KMS-11 (cell line): ENCODE measurements around the gene NISCH.

Source experiments
- H2AFZ ChIP-seq: fragments of 200-600 bp; sonication (generic); 2 replicates; pipeline ENCODE4 v1.6.1; 2016; ENCODE audit warnings: antibody characterized with exemption, mixed run types, low read depth
- H3K27ac ChIP-seq: fragments of 200-600 bp; sonication (generic); 2 replicates; pipeline ENCODE4 v1.6.1; 2016; ENCODE audit warnings: mild to moderate bottlenecking, mixed run types
- H3K27me3 ChIP-seq: fragments of 200-600 bp; sonication (generic); 2 replicates; pipeline ENCODE4 v1.6.1; 2017; ENCODE audit warnings: mild to moderate bottlenecking, low read depth, mixed run types, moderate library complexity; ENCODE audit not compliant: insufficient read depth
- H3K36me3 ChIP-seq: fragments of 200-600 bp; sonication (generic); 2 replicates; pipeline ENCODE4 v1.6.1; 2017; ENCODE audit warnings: mild to moderate bottlenecking, mixed run types; ENCODE audit not compliant: insufficient read depth
- H3K4me1 ChIP-seq: fragments of 200-600 bp; sonication (generic); 2 replicates; pipeline ENCODE4 v1.6.1; 2016; ENCODE audit warnings: mild to moderate bottlenecking, low read depth, mixed run types; ENCODE audit not compliant: poor library complexity, severe bottlenecking
- H3K4me2 ChIP-seq: fragments of 200-600 bp; sonication (generic); 2 replicates; pipeline ENCODE4 v1.7.0; 2016; ENCODE audit warnings: mild to moderate bottlenecking, mixed run types
- H3K4me3 ChIP-seq: fragments of 200-600 bp; sonication (generic); IDR thresholded peaks from 2 replicates; pipeline ENCODE4 v1.6.1; 2017; ENCODE audit warnings: low read depth, low read length, mixed read lengths; ENCODE audit not compliant: insufficient read depth
- H3K79me2 ChIP-seq: fragments of 200-600 bp; sonication (generic); 2 replicates; pipeline ENCODE4 v1.6.1; 2016; ENCODE audit warnings: low read depth, mixed run types; ENCODE audit not compliant: insufficient read depth
- H3K9ac ChIP-seq: fragments of 200-600 bp; sonication (generic); 2 replicates; pipeline ENCODE4 v1.6.1; 2016; ENCODE audit warnings: mild to moderate bottlenecking, mixed run types
- H4K20me1 ChIP-seq: fragments of 200-600 bp; sonication (generic); 2 replicates; pipeline ENCODE4 v1.6.1; 2016; ENCODE audit warnings: mild to moderate bottlenecking, mixed run types; ENCODE audit not compliant: insufficient read depth
- CTCF ChIP-seq: fragments of 200-600 bp; sonication (generic); conservative IDR thresholded peaks from 2 replicates; pipeline ENCODE4 v1.6.1; 2017; ENCODE audit warnings: low read depth, mild to moderate bottlenecking, antibody characterized with exemption, low read length, moderate library complexity, mixed read lengths

Gene NISCH

DNA sequence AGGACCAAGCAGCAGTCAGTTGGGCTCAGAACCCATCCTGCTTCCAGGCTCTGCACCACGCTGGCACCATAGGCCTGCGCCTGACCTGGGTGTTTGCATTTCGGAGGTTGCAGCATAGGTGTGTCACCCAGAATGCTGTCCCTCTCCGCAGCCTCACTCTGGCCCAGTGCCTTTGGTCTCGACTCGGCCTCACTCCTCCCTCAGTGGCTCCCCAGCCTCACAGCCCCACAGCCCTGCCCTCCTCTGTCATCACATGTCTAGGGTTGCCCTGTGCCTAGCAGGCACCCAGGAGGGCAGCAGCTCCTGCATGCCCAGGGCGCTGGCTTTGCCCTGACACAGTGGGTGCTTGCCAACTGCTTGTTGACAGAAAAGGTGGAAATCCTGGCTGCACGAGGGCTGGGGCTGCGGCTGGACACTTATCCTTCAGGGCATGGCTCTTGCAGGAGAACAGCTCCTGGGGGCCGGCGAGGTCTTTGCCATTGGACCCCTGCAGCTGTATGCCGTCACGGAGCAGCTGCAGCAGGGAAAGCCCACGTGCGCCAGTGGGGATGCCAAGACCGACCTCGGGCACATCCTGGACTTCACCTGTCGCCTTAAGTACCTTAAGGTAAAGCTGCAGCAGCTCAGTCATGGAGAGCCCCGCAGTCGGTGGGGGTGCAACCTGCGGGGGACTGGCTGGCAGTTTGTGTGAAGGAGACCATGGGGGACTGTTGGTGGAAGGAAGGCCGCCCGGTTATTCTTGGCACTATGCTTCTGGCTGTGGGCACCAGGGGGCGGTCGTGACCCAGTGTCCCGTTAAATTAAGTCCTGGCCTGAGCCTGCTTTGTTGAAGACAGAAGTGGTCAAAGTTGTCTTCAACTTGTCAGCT, 16.2 kb downstream of the NISCH start:
- no peak overlapping the region for H3K27ac ChIP-seq
- no peak overlapping the region for H3K9ac ChIP-seq
- H3K79me2 ChIP-seq = no peaks in the 10 kb centered on the region
- no peaks in the 10 kb centered on the region for H3K36me3 ChIP-seq
- TF ChIP-seq CTCF = no peak
- H3K4me2 ChIP-seq = no peak overlapping the region
- peaks cover 22% of the 10 kb centered on the region for H3K4me1 ChIP-seq
- H2AFZ ChIP-seq = no peak overlapping the region
- H3K4me3 ChIP-seq = no peak overlapping the region
- H4K20me1 ChIP-seq = no peaks in the 10 kb centered on the region
- H3K27me3 ChIP-seq = no peaks in the 10 kb centered on the region

DNA sequence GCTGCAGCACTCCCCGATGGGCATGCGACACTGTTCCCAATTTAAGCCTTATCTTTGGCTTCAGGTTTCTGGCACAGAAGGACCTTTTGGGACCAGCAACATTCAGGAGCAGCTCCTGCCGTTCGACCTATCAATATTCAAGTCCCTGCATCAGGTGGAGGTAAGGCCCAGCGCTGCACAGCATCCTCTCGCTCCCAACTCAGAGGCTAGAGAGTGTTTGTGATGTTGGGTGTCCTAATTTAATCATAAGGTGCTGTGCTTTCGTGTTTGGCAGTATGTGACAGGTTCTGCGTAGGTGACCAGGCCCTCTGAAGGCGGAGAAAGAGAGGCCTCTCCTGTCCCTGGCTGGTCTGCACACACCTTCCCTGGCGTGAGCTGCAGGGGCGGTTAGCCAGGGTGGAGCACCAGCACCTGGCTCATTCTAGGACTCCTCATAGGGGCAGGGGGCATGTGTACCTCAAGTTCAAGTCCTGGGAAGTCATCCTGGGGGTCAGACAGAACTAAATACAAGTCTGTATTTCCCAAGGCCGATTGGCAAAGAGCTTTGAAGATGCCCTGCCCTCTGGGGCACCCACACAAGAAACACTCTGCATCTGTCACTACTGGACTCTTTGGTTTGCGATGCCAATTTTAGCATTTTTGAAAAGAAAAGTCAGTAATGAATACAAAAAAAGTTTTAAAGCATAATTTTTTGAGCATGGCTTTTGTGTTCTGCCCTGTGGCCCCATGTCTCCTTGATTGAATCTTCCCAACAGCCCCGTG, 17.0 kb downstream of the NISCH start:
- no peak for TF ChIP-seq CTCF
- Histone ChIP-seq H3K27ac (no peak overlapping the region), H4K20me1 (no peaks in the 10 kb centered on the region), H3K36me3 (no peaks in the 10 kb centered on the region), H3K4me3 (no peak overlapping the region), H3K27me3 (no peaks in the 10 kb centered on the region), H3K79me2 (no peaks in the 10 kb centered on the region), H3K9ac (no peak overlapping the region), H3K4me1 (peaks cover 22% of the 10 kb centered on the region), H2AFZ (no peak overlapping the region), H3K4me2 (no peak overlapping the region)

GRCh38 chr3:52473026-52473425, 17.6 kb downstream of the NISCH start:
- Histone ChIP-seq H3K36me3 (no peaks in the 10 kb centered on the region), H2AFZ (no peak overlapping the region), H3K4me1 (peaks cover 18% of the 10 kb centered on the region), H3K27ac (no peak overlapping the region), H4K20me1 (no peaks in the 10 kb centered on the region), H3K79me2 (no peaks in the 10 kb centered on the region), H3K4me2 (no peak overlapping the region), H3K4me3 (no peak overlapping the region), H3K9ac (no peak overlapping the region), H3K27me3 (no peaks in the 10 kb centered on the region)
- no peak for TF ChIP-seq CTCF

DNA sequence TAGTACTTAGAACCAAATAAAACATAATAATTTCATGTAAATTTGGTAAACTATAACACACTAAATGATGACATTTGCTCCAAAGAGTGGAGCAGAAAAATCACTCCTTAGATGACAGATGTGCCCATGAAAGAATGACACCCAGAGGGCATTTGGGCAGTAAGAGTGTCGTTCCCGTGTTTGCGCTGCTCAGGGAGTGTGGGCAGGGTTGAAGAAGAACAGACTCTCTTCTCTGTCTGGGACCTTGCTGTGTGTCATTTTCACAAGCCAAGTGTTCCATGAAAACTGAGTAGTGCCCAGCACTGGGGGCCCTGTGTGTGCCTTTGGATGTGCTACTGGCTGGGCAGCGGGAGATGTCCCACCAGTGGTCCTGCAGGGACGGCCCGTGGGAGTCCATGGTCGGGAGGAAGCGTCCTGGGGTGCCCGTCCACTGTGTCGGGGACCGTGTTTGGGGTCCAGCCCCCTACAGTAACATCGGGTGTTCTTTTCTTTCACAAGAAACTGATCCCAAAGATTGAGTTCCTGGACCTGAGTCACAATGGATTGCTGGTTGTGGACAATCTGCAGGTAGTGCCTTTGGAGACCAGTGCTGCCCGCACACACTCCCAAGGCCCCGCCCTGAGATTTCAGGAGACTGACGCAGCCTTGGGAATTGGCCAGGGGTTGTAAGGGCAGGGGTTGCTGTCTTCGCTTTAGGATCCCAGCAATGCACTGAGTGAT, 21.8 kb downstream of the NISCH start:
- Histone ChIP-seq H3K27ac (no peak overlapping the region), H2AFZ (no peak overlapping the region), H3K4me1 (no peaks in the 10 kb centered on the region), H3K36me3 (no peaks in the 10 kb centered on the region), H3K27me3 (no peaks in the 10 kb centered on the region), H3K79me2 (no peaks in the 10 kb centered on the region), H3K4me3 (no peak overlapping the region), H4K20me1 (no peaks in the 10 kb centered on the region), H3K4me2 (no peak overlapping the region), H3K9ac (no peak overlapping the region)
- no peak for TF ChIP-seq CTCF
